Hepatocyte (in vitro differentiated cells): ENCODE data around the gene TBC1D4. TPM values are rescaled to one million over a fixed set of nuclear protein-coding genes. Genes with fewer than 3 reads are reported as not detected.

ENCODE experiments used
- DNase-seq: peaks from one replicate; pipeline ENCODE4 v3.0.0-alpha.2; 2016; ENCODE audit warnings: low spot score
- H2AFZ ChIP-seq: fragments of 200-600 bp; sonication (generic); 2 replicates; pipeline ENCODE4 v1.6.0; 2016; ENCODE audit warnings: antibody characterized with exemption, mild to moderate bottlenecking
- H3K27ac ChIP-seq: fragments of 200-600 bp; sonication (generic); 2 replicates; pipeline ENCODE4 v1.5.1; 2016; ENCODE audit warnings: mild to moderate bottlenecking
- H3K27me3 ChIP-seq: fragments of 200-600 bp; sonication (generic); 2 replicates; pipeline ENCODE4 v1.6.1; 2016
- H3K36me3 ChIP-seq: fragments of 200-600 bp; sonication (generic); replicated peaks from 2 replicates; pipeline ENCODE4 v1.5.1; 2016; ENCODE audit warnings: low read depth; ENCODE audit not compliant: insufficient read depth
- H3K4me1 ChIP-seq: fragments of 200-600 bp; sonication (generic); 2 replicates; pipeline ENCODE4 v1.5.1; 2016; ENCODE audit warnings: mild to moderate bottlenecking, moderate library complexity; ENCODE audit not compliant: insufficient read depth
- H3K4me2 ChIP-seq: fragments of 200-600 bp; sonication (generic); 2 replicates; pipeline ENCODE4 v1.6.0; 2016
- H3K4me3 ChIP-seq: fragments of 200-600 bp; sonication (generic); 2 replicates; pipeline ENCODE4 v1.5.1; 2016; ENCODE audit warnings: mild to moderate bottlenecking
- H3K79me2 ChIP-seq: fragments of 200-600 bp; sonication (generic); 2 replicates; pipeline ENCODE4 v1.6.0; 2017; ENCODE audit warnings: mild to moderate bottlenecking
- H3K9me2 ChIP-seq: fragments of 200-600 bp; sonication (generic); replicated peaks from 2 replicates; pipeline ENCODE4 v1.6.0; 2017; ENCODE audit warnings: mild to moderate bottlenecking; ENCODE audit not compliant: insufficient read depth
- H3K9me3 ChIP-seq: fragments of 200-600 bp; sonication (generic); 2 replicates; pipeline ENCODE4 v1.5.1; 2016; ENCODE audit warnings: low read depth, mild to moderate bottlenecking
- H4K20me1 ChIP-seq: fragments of 200-600 bp; sonication (generic); 2 replicates; pipeline ENCODE4 v1.6.0; 2016; ENCODE audit warnings: mild to moderate bottlenecking; ENCODE audit not compliant: insufficient read depth, poor library complexity, severe bottlenecking
- CTCF ChIP-seq: fragments of 200-600 bp; sonication (generic); IDR thresholded peaks from 2 replicates; pipeline ENCODE4 v1.5.1; 2016; ENCODE audit warnings: antibody characterized with exemption, mild to moderate bottlenecking; ENCODE audit not compliant: poor library complexity
- EZH2 ChIP-seq: fragments of 200-600 bp; sonication (generic); IDR thresholded peaks from 2 replicates; pipeline ENCODE4 v1.6.1; 2016; ENCODE audit warnings: antibody characterized with exemption, mild to moderate bottlenecking, borderline replicate concordance
- EZH2phosphoT487 ChIP-seq: fragments of 200-600 bp; sonication (generic); IDR thresholded peaks from one replicate; pipeline ENCODE4 v1.6.1; 2018; ENCODE audit warnings: antibody characterized with exemption, mild to moderate bottlenecking, low read depth, moderate library complexity; ENCODE audit not compliant: unreplicated experiment, severe bottlenecking
- WGBS: methylation state at CpG from one replicate; pipeline ENCODE4 v1.1.6; 2016; ENCODE audit warnings: low lambda C conversion rate; ENCODE audit errors: missing lambda C conversion rate; 5-methylcytosine and 5-hydroxymethylcytosine counted together
- polyA plus RNA-seq: library from polyadenylated mRNA; unstranded; fragments of >200 nt; fragmentation: Nextera tagmentation; extraction: Ambion mirVana; gene quantifications from 2 replicates; pipeline ENCODE4 v1.2.1, GENCODE V29; 2016
- total RNA-seq: library from RNA; depleted of rRNA; stranded (reverse); fragments of >200 nt; gene quantifications from 2 replicates; pipeline ENCODE4 v1.2.3, GENCODE V29; 2014

The TBC1D4 gene
- total and polyA plus RNA-seq, 2 experiments from 2014 or later, result 7.6 to 17.1 TPM

GRCh38 chr13:75399168-75399878, 82.6 kb downstream of the TBC1D4 start:
- H3K9me2 ChIP-seq, result no peaks in the 10 kb centered on the region
- no peak for DNase-seq
- H3K4me3 ChIP-seq, result no peak overlapping the region
- no peaks in the 10 kb centered on the region for H3K4me1 ChIP-seq
- H3K27ac ChIP-seq, result no peak overlapping the region
- H3K4me2 ChIP-seq, result no peak overlapping the region
- H2AFZ ChIP-seq, result no peak overlapping the region
- H3K36me3 ChIP-seq, result no peaks in the 10 kb centered on the region
- no peaks in the 10 kb centered on the region for H4K20me1 ChIP-seq
- peaks cover 6% of the 10 kb centered on the region for H3K79me2 ChIP-seq
- WGBS, result 84% methylated on average over 2 of the region's 2 CpGs
- TF ChIP-seq EZH2phosphoT487 (no peak), EZH2 (no peak), CTCF (no peak)
- no peaks in the 10 kb centered on the region for H3K9me3 ChIP-seq
- H3K27me3 ChIP-seq, result no peaks in the 10 kb centered on the region

GRCh38 chr13:75398072-75398471, 83.9 kb downstream of the TBC1D4 start:
- no peak overlapping the region for H2AFZ ChIP-seq
- WGBS, result 94% methylated on average over 6 of the region's 6 CpGs
- H3K4me3 ChIP-seq, result no peak overlapping the region
- H3K79me2 ChIP-seq, result peaks cover 2% of the 10 kb centered on the region
- H3K4me2 ChIP-seq, result no peak overlapping the region
- no peaks in the 10 kb centered on the region for H3K9me3 ChIP-seq
- no peaks in the 10 kb centered on the region for H4K20me1 ChIP-seq
- no peaks in the 10 kb centered on the region for H3K9me2 ChIP-seq
- H3K36me3 ChIP-seq, result no peaks in the 10 kb centered on the region
- no peaks in the 10 kb centered on the region for H3K4me1 ChIP-seq
- TF ChIP-seq EZH2phosphoT487 (no peak), CTCF (no peak), EZH2 (no peak)
- DNase-seq, result no peak
- H3K27ac ChIP-seq, result no peak overlapping the region
- no peaks in the 10 kb centered on the region for H3K27me3 ChIP-seq

- no peak for TF ChIP-seq CTCF
- no peak for TF ChIP-seq EZH2phosphoT487
- no peak for TF ChIP-seq EZH2
- no peak overlapping the region for H3K27ac ChIP-seq
- peaks cover 2% of the 10 kb centered on the region for H3K79me2 ChIP-seq
- no peaks in the 10 kb centered on the region for H3K9me3 ChIP-seq
- H3K27me3 ChIP-seq, result no peaks in the 10 kb centered on the region
- H3K4me2 ChIP-seq, result no peak overlapping the region
- H3K4me3 ChIP-seq, result no peak overlapping the region
- WGBS, result 89% methylated on average over 4 of the region's 4 CpGs
- no peaks in the 10 kb centered on the region for H4K20me1 ChIP-seq
- no peak overlapping the region for H2AFZ ChIP-seq
- no peak for DNase-seq
- no peaks in the 10 kb centered on the region for H3K4me1 ChIP-seq
- H3K9me2 ChIP-seq, result no peaks in the 10 kb centered on the region
- H3K36me3 ChIP-seq, result no peaks in the 10 kb centered on the region
Observed at GRCh38 chr13:75395901-75396300, 86.1 kb downstream of the TBC1D4 start.
